Ishikawa (cell line): ENCODE data around the gene DACT1.

Experiments
- CEBPB ChIP-seq: IDR thresholded peaks from 2 replicates; pipeline ENCODE4 v1.6.1; 2012
- CREB1 ChIP-seq: IDR thresholded peaks from 2 replicates; pipeline ENCODE4 v1.6.1; 2012; ENCODE audit warnings: low read depth
- EP300 ChIP-seq: IDR thresholded peaks from 2 replicates; pipeline ENCODE4 v1.6.1; 2012; ENCODE audit warnings: borderline replicate concordance
- FOXM1 ChIP-seq: IDR thresholded peaks from 2 replicates; pipeline ENCODE4 v1.6.1; 2012; ENCODE audit warnings: low read depth, borderline replicate concordance
- MAX ChIP-seq: IDR thresholded peaks from 2 replicates; pipeline ENCODE4 v1.6.1; 2012
- NFIC ChIP-seq: IDR thresholded peaks from 2 replicates; pipeline ENCODE4 v1.6.1; 2012
- RAD21 ChIP-seq: IDR thresholded peaks from 2 replicates; pipeline ENCODE4 v1.6.1; 2012; ENCODE audit warnings: low read depth
- TAF1 ChIP-seq: IDR thresholded peaks from 2 replicates; pipeline ENCODE4 v1.6.1; 2012; ENCODE audit warnings: low read depth, mild to moderate bottlenecking
- YY1 ChIP-seq: IDR thresholded peaks from 2 replicates; pipeline ENCODE4 v1.6.1; 2012; ENCODE audit warnings: low read depth
- ZBTB7A ChIP-seq: IDR thresholded peaks from 2 replicates; pipeline ENCODE4 v1.6.1; 2012; ENCODE audit warnings: low read depth
- TF ChIP-seq, protein P1 (sequence below): IDR thresholded peaks from 2 replicates; pipeline ENCODE4 v1.6.1; 2012; ENCODE audit warnings: low read depth, mild to moderate bottlenecking

DNA sequence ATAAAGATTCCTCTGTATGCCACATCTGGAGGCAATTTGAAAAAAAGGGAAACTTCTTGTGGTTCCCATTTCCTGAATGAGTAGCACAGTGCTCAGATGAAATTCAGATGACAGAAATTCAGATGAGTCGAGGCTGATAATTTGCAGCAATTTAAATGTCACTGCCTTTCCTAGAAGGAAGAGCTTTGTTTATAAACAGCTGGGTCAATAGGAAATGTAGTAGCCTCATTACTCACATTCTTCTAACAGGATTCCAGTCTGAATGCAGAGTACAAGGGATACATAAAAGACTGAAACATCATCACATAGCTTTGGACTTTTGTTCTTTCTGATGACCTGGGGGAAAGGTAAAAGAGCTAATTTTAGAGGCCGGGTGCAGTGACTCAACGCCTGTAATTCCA is 11.3 kb upstream of the DACT1 start:
- no peak for TF ChIP-seq EP300
- TF ChIP-seq ZBTB7A = no peak
- no peak for TF ChIP-seq FOXM1
- TF ChIP-seq YY1 = no peak
- TF ChIP-seq TAF1 = no peak
- TF ChIP-seq MAX = no peak
- no peak for TF ChIP-seq CEBPB
- no peak for TF ChIP-seq CREB1
- no peak for TF ChIP-seq NFIC
- TF ChIP-seq, protein P1, sequence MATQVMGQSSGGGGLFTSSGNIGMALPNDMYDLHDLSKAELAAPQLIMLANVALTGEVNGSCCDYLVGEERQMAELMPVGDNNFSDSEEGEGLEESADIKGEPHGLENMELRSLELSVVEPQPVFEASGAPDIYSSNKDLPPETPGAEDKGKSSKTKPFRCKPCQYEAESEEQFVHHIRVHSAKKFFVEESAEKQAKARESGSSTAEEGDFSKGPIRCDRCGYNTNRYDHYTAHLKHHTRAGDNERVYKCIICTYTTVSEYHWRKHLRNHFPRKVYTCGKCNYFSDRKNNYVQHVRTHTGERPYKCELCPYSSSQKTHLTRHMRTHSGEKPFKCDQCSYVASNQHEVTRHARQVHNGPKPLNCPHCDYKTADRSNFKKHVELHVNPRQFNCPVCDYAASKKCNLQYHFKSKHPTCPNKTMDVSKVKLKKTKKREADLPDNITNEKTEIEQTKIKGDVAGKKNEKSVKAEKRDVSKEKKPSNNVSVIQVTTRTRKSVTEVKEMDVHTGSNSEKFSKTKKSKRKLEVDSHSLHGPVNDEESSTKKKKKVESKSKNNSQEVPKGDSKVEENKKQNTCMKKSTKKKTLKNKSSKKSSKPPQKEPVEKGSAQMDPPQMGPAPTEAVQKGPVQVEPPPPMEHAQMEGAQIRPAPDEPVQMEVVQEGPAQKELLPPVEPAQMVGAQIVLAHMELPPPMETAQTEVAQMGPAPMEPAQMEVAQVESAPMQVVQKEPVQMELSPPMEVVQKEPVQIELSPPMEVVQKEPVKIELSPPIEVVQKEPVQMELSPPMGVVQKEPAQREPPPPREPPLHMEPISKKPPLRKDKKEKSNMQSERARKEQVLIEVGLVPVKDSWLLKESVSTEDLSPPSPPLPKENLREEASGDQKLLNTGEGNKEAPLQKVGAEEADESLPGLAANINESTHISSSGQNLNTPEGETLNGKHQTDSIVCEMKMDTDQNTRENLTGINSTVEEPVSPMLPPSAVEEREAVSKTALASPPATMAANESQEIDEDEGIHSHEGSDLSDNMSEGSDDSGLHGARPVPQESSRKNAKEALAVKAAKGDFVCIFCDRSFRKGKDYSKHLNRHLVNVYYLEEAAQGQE = no peak
- TF ChIP-seq RAD21 = no peak
